Forelimb muscle (tissue), 1 donor: Measurements from ENCODE around the gene SEMA4B. TPM values are rescaled to one million over a fixed set of nuclear protein-coding genes. Genes with fewer than 3 reads are reported as not detected.

ENCODE experiments used
- DNase-seq: peaks from one replicate; pipeline ENCODE4 v3.0.0-alpha.2; 2013; ENCODE audit warnings: low read depth
- polyA plus RNA-seq: library from polyadenylated mRNA; unstranded; fragments of 120-200 nt; gene quantifications from one replicate; pipeline ENCODE4 v1.2.1, GENCODE V29; 2013; ENCODE audit not compliant: insufficient read length

SEMA4B gene
- polyA plus RNA-seq, 1 donor, result 7.4 TPM

- DNase-seq, result no peak
Measured at GRCh38 chr15:90225504-90226234, 24.5 kb downstream of the SEMA4B start.

- no peak for DNase-seq
Measured at GRCh38 chr15:90227336-90227735, 26.2 kb downstream of the SEMA4B start.

GRCh38 chr15:90227816-90228772 lies 27.0 kb downstream of the SEMA4B start:
- no peak for DNase-seq

GRCh38 chr15:90228960-90229359 lies 27.8 kb downstream of the SEMA4B start:
- no peak for DNase-seq

- DNase-seq, result no peak
Measured at GRCh38 chr15:90230071-90230494, 29.0 kb downstream of the SEMA4B start.

GRCh38 chr15:90230610-90231009 lies 29.5 kb downstream of the SEMA4B start:
- no peak for DNase-seq

GRCh38 chr15:90231028-90232017 lies 30.2 kb downstream of the SEMA4B start:
- no peak for DNase-seq

- no peak for DNase-seq
Measured at GRCh38 chr15:90232196-90232595, 31.1 kb downstream of the SEMA4B start.

GRCh38 chr15:90232941-90233386 lies 31.8 kb downstream of the SEMA4B start:
- no peak for DNase-seq

- peak; percentile 81 for DNase-seq
Measured at GRCh38 chr15:90233387-90234095, 32.4 kb downstream of the SEMA4B start, which contains the start of gene CIB1. TSS of gene CIB1 (minus strand) at chr15:90233941. CDS start at chr15:90233885, 56 bp downstream.

- DNase-seq, result no peak
Measured at GRCh38 chr15:90234096-90234988, 33.2 kb downstream of the SEMA4B start, which contains the start of gene GDPGP1. TSS of gene GDPGP1 (plus strand) at chr15:90234209. CDS start at chr15:90240909, 6,700 bp downstream.

- DNase-seq, result no peak
Measured at GRCh38 chr15:90239371-90239770, 38.2 kb downstream of the SEMA4B start.

GRCh38 chr15:90240856-90241255 lies 39.7 kb downstream of the SEMA4B start:
- DNase-seq, result no peak

- no peak for DNase-seq
Measured at GRCh38 chr15:90241343-90242192, 40.4 kb downstream of the SEMA4B start.

- no peak for DNase-seq
Measured at GRCh38 chr15:90243943-90244639, 43.0 kb downstream of the SEMA4B start.

GRCh38 chr15:90248789-90249202 lies 47.7 kb downstream of the SEMA4B start:
- DNase-seq, result no peak

GRCh38 chr15:90249203-90249863 lies 48.2 kb downstream of the SEMA4B start, which contains the start of gene TTLL13:
TSS of gene TTLL13 (plus strand) at chr15:90249556. CDS start at chr15:90250631, 1,075 bp downstream.
- DNase-seq, result no peak
